ENCODE results near the gene PPM1N.

The PPM1N gene

GRCh38 chr19:45517641-45518468 is 19.6 kb downstream of the PPM1N start:
- H3K4me3 ChIP-seq (ENCODE audit: low read depth, low read length): no peak overlapping the region
- no peak for DNase-seq (ENCODE audit: low read depth)
- TF ChIP-seq CTCF (IDR thresholded peaks at IDR 0.05; ENCODE audit: control insufficient read depth, extremely low read depth, insufficient read depth): no peak

- no peak for TF ChIP-seq CTCF (IDR thresholded peaks at IDR 0.05; ENCODE audit: control insufficient read depth, extremely low read depth, insufficient read depth)
- no peak for DNase-seq (ENCODE audit: low read depth)
- H3K4me3 ChIP-seq (ENCODE audit: low read depth, low read length): no peak overlapping the region
These were observed 20.2 kb downstream of the PPM1N start for GRCh38 chr19:45518469-45518826.

- DNase-seq (ENCODE audit: low read depth): no peak
- no peak overlapping the region for H3K4me3 ChIP-seq (ENCODE audit: low read depth, low read length)
- no peak for TF ChIP-seq CTCF (IDR thresholded peaks at IDR 0.05; ENCODE audit: control insufficient read depth, extremely low read depth, insufficient read depth)
These were observed 24.0 kb downstream of the PPM1N start for GRCh38 chr19:45522010-45522941.

GRCh38 chr19:45523642-45524256 is 25.5 kb downstream of the PPM1N start:
- H3K4me3 ChIP-seq (ENCODE audit: low read depth, low read length): no peak overlapping the region
- no peak for DNase-seq (ENCODE audit: low read depth)
- peak; percentile 72 for TF ChIP-seq CTCF (IDR thresholded peaks at IDR 0.05; ENCODE audit: control insufficient read depth, extremely low read depth, insufficient read depth)

GRCh38 chr19:45524575-45525129 is 26.4 kb downstream of the PPM1N start:
- H3K4me3 ChIP-seq (ENCODE audit: low read depth, low read length): no peak overlapping the region
- no peak for DNase-seq (ENCODE audit: low read depth)
- TF ChIP-seq CTCF (IDR thresholded peaks at IDR 0.05; ENCODE audit: control insufficient read depth, extremely low read depth, insufficient read depth): no peak

- H3K4me3 ChIP-seq (ENCODE audit: low read depth, low read length): no peak overlapping the region
- no peak for DNase-seq (ENCODE audit: low read depth)
- TF ChIP-seq CTCF (IDR thresholded peaks at IDR 0.05; ENCODE audit: control insufficient read depth, extremely low read depth, insufficient read depth): no peak
These were observed 27.9 kb downstream of the PPM1N start for GRCh38 chr19:45526143-45526542.
